DMS114 treated with DMSO at 0.1 percent for 48 hours (cell line): Measurements from ENCODE around the gene PACSIN1.

Source experiments
- DNase-seq: peaks from one replicate; lab custom pipeline; 2025; ENCODE audit not compliant: unreplicated experiment; lab: John Stamatoyannopoulos, UW

PACSIN1 gene

GRCh38 chr6:34514112-34514511 is 48.2 kb downstream of the PACSIN1 start:
- DNase-seq: no peak

GRCh38 chr6:34514593-34515472 is 49.0 kb downstream of the PACSIN1 start:
- DNase-seq: no peak

- no peak for DNase-seq
Observed at GRCh38 chr6:34515473-34516387, 49.9 kb downstream of the PACSIN1 start.

- DNase-seq: no peak
Observed at GRCh38 chr6:34516391-34517324, 50.8 kb downstream of the PACSIN1 start.

GRCh38 chr6:34517461-34517881 is 51.6 kb downstream of the PACSIN1 start:
- no peak for DNase-seq

GRCh38 chr6:34517966-34518365 is 52.1 kb downstream of the PACSIN1 start:
- no peak for DNase-seq

GRCh38 chr6:34518669-34519365 is 52.9 kb downstream of the PACSIN1 start:
- no peak for DNase-seq

GRCh38 chr6:34519971-34520644 is 54.2 kb downstream of the PACSIN1 start:
- no peak for DNase-seq

GRCh38 chr6:34520645-34521462 is 55.0 kb downstream of the PACSIN1 start:
- DNase-seq: no peak

- DNase-seq: no peak
Observed at GRCh38 chr6:34521463-34522285, 55.8 kb downstream of the PACSIN1 start.

- DNase-seq: no peak
Observed at GRCh38 chr6:34522761-34523160, 56.9 kb downstream of the PACSIN1 start.

- no peak for DNase-seq
Observed at GRCh38 chr6:34523441-34524206, 57.7 kb downstream of the PACSIN1 start.

GRCh38 chr6:34524499-34524898 is 58.6 kb downstream of the PACSIN1 start:
- DNase-seq: no peak

- no peak for DNase-seq
Observed at GRCh38 chr6:34524971-34525370, 59.1 kb downstream of the PACSIN1 start.

GRCh38 chr6:34525431-34526175 is 59.7 kb downstream of the PACSIN1 start:
- DNase-seq: no peak

- no peak for DNase-seq
Observed at GRCh38 chr6:34526241-34526972, 60.5 kb downstream of the PACSIN1 start.
